Stimulated activated CD8-positive, alpha-beta memory T cell treated with anti-CD3 and anti-CD28 coated beads, Interleukin-7, amount 100 ng/mL, for 1 hour (primary cell): ENCODE results near the gene GREB1L.
"Not testable (repeated sequence)": the region's sequence is repeated elsewhere in the genome, so short reads cannot be mapped to it uniquely, and the experiment has no call there.

Source experiments
- DNase-seq, 2 donors: peaks; one replicate each; pipeline ENCODE4 v3.0.0-alpha.2; 2020; ENCODE audit warnings: low read depth in 2 of 2

Gene GREB1L

DNA sequence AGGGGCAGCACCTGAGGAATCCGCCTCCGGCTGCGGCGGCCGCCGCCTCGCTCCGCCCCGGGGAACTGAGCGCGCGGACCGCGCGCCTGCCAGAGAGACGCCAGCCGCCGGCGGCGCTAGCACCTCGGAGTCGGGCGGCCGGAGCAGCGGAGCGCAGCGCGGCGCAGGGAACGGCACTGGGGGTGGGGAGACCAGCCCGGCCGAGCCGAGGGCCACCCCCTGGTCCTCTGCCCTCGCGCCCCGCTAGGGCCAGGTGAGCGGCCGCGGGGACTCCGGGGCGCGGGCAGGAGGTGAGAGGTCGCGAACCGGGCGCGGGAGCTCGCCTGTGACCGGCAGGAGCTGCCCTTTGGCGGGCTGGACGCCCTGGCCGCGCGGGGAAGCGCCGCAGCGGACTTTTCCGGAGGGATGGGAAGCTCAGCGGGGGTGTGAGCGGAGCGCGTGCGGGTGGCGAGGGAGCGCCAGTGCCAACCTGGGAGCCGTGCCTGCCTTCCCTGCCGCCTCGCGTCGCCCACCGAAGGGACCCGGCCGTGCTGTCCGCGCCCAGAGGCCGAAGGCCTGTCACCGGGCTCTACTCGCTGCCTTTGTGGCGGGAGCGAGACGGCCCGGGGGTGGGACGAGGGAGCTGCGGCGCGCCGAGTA, at the start of gene GREB1L:
Gene GREB1L (plus strand): TSS at position 92 of the 639 bp plus-strand sequence. CDS start 141,287 bp downstream, outside the sequence.
- DNase-seq = no peak

DNA sequence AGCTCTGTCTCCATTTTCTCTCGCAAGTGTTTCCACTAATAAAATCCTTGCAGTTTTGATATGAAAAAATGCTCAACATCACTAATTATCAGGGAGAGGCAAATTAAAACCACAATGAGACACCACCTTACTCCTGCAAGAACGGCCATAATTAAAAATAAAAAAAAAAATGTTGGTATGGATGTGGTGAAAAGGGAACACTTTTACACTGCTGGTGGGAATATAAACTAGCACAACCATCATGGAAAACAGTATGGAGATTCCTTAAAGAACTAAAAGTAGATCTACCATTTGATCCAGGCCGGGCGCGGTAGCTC, 49.8 kb upstream of the GREB1L start:
- no peak for DNase-seq

DNA sequence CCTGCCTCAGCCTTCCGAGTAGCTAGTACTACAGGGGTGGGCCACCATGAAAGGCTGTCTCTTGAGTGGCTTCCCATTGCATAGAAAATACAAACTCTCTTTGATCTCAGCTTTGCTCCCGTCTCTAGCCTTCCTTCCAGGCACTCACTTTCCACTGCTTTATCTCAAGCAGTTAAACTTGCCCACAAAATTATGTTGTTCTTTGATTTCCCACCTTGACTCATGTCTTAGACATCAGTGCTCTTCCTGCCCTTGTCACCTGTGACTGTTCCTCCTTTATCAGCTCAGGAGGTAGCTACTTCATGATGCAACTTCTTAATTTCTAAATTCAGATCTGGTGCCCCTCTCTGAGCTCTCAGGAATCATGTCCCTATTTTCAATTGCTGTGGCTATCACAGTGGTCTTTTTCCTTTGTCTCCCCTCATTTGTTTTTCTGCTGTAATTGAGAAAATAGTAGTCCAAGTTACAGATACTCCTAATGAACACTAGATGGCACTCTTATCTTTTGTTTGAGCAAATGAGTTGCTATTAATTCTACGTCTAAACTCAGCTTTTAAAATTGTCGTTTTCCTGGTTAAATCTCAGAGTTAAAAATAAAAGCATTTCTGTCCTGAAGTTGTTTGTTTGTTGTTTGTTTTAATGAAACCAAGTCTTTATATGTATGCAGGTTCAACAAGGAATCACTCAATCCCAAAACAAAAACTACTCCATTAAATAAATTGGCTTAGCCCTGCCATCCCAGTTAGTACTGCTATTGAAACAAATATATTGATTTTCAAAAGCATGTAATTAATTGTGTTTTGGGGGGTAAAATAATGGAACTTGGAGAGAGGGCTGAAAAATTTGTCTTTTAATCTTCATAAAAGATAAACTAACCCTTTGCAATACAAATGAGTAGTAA, 46.9 kb upstream of the GREB1L start:
- no peak for DNase-seq

DNA sequence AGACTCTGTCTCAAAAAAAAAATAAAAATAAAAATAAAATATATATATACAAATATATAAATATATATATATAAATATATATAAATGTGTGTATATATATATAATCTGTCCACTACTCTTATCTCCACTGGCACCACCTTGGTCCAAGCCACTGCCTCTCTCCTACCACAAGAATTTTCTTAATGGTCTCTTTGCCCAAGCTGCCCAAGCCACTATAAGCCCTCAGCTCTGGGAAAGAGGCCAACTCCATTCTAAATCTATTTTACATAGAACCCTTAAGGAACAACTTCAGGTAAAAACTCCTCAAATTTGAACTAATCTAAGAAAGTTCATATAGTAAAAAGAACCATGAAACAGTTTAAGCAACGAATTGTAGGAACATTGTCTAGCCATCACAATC, 45.6 kb upstream of the GREB1L start:
- no peak for DNase-seq

DNA sequence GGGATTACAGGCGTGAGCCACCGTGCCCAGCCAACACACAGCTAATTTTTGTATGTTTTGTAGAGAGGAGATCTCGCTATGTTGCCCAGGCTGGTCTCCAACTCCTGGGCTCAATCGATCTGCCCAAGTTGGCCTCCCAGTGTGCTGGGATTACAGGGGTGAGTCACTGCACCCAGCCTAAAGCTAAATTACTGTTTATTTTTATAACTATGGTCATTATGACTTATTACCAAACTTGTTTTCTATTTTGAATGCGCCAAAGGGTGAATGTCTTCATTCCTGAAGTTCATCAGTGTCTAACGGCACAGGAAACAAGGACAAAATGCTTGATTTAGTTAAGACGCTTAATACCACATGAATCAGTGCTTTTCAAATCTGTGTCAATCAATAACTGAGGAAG, 38.9 kb upstream of the GREB1L start:
- DNase-seq = no peak

DNA sequence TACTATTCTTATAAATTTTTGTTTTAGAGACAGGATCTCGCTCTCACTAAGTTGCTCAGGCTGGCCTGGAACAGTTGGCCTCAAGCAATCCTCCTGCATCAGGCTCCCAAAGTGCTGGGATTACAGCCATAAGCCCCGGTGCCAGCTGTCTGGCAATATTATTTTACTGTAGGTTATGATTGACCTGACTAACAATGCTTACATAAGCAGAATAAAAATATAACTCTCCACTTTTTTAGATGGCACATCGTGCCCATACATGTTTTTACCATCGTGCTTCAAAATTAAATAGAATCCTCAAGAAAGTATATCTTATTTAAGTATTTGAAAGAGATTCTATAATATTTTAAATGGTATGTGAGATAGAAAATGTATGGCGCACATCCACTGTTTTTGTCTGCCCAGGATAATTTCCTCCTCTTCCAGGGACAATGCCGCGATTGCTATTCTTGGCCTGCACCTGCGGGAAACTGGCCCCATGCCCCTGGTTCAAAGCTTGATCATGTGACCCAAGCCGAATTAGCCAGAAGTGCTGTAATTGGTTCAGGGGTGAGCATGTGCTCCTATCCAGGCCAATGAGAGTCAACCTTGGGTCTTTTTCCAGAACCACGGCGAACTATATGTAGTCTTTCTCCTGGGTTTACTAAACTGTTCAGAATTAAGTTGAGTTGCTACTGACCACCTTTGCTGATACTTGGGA, 38.3 kb upstream of the GREB1L start:
- DNase-seq = no peak

DNA sequence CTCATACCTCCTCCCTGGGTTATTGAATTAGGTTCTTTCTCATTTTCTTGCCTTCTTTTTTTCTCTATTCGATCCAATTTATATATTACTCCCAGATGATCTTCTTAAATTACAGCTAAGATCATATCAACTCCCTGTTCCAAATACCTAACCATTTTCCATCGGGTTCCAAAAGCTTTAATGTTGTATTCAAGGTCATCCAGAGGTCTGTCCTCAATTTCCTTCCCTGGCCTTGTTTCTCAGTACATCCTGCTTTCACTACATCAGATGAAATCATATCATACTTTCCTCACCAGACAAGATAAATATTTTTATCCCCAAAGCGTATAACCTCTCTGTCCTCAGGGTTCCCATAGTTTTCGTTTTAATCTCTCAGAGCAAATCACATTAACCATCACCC, 36.3 kb upstream of the GREB1L start:
- DNase-seq = no peak

DNA sequence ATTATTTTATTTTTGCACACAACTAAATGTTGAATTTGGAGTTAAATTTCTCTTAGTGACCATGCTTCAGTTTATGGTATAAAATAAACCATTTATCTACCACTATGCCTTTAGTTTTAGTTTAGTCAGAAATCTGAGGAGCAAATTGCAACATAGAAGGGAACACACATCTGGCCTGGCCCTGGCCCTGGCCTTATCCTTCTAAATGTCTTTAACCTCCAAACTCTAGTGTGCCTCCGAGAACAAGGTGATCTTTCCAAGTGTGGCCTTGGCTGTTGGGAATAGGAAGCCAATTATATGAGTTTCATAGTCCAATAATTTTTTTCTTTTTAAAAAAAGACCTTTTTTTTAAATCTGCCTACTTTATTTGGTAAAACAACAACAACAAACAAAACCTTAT, 31.8 kb upstream of the GREB1L start:
- DNase-seq = no peak

DNA sequence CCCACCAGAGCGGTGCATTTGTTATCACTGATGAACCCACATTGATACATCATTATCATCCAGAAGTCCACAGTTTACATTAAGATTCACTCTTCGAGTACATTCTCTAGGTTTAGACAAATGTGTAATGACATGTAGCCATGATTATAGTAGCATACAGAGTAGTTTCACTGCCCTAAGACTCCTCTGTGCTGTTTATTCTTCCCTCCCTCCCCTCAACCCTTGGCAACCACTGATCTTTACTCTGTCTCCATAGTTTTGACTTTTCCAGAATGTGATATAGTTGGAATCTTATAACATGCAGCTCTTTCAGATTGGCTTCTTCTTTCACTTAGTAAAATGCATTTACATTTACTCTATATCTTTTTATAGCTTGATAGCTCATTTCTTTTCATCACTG, 31.2 kb upstream of the GREB1L start:
- DNase-seq = no peak

DNA sequence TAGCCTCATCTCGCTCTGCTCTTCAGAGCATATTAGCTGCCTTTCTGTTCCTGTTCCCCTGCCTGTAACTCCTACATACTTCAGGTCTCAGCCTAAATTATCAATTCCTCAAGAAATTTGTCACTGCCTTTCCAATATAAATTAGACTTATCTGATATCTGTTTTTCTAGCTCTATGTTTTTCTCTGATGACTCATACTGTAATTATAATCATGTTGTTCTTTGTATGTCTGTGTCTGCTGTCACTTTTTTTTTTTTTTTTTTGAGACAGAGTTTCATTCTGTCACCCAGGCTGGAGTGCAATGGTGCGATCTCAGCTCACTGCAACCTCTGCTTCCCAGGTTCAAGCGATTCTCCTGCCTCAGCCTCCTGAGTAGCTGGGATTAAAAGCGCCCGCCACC, 27.6 kb upstream of the GREB1L start:
- not testable (repeated sequence) for DNase-seq

DNA sequence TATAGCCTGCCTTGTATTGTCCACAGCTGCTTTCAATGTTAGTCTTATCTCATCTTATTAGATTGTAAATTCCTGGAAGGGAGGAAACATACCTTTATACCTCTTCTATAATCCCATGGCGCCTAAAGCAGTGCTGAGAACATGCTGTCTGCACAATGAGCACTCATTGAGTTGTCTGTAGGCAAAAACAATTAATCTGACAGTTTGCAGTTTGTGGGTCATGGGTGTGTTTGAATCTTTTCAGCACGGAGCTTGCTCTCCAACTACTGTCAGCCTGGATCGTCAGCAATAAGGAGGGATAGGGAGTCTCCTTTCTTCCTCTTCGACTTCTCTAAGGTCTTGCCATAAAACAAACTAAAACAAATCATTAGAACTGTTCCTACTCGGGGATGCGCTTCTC, 26.5 kb upstream of the GREB1L start:
- no peak for DNase-seq

DNA sequence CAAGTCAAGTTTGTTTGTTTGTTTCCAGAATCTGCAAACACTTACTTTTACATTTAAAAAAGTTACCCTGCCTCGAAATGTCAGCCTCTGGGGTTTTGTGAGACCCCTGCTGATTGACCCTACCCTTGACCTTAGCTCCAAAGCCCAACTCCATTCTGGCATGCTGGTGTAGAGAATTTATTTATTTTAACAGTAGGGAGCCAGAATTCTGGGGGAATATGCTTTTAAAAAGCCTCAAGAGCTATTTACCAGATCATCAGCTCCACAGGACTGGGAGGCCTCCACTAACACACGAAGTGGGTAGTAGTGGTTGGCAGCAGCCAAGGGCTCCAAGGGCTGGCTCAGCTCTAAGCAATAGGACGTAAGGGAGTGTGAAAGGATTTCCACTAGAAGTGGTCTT, 23.2 kb upstream of the GREB1L start:
- no peak for DNase-seq

DNA sequence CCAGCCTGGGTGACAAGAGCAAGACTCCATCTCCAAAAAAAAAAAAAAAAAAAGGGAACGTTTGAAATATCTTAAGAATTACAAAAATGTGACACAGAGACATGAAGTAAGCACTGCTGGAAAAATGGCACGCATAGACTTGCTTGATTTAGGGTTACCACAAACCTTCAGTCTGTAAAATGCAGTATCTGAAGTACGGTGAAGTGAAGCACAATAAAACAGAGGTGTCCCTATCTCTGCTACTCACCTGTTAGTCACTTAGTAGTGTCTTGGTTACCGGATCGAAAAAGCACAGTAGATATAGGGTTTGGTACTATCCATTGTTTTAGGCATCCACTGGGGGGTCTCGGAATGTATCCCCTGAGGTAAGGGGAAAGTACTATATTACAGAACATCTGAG, 11.6 kb upstream of the GREB1L start:
- DNase-seq = no peak

DNA sequence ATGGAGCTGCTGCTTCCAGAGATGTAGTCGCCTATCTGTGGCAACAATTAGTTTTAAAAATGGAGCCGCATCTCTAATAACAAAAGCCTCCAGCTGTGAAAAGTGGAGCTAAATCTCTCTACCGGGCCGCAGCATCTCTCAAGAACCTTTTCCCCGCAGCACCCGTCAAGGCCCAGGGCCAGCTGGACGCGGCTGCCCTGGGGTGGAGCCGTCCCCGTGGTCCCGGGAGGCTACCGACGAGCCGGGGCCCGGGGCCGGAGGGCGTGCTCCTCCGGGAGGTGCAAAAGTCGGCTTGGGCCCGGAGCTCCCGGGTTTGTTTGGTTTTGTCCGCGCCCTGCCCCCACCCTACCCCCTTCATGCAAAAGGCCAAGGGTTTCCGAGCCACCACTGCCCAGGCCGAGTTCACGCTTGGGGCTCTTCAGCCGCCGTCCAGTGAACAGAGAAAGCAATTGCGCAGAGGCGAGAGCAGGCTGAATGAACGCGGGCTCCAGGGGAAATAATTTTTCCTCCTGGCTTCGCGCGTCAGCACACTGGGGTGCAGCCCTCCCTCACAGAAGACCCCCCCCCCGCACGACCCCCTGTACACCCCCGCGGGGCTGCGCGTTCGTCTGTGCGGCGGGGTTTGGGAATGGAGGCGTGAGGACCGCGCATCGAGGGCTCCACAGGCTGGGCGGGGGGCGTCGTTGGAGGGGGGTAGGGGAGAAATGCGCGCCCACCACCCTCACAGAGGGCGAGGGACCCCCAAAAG, 557 bp upstream of the GREB1L start:
- DNase-seq = no peak

DNA sequence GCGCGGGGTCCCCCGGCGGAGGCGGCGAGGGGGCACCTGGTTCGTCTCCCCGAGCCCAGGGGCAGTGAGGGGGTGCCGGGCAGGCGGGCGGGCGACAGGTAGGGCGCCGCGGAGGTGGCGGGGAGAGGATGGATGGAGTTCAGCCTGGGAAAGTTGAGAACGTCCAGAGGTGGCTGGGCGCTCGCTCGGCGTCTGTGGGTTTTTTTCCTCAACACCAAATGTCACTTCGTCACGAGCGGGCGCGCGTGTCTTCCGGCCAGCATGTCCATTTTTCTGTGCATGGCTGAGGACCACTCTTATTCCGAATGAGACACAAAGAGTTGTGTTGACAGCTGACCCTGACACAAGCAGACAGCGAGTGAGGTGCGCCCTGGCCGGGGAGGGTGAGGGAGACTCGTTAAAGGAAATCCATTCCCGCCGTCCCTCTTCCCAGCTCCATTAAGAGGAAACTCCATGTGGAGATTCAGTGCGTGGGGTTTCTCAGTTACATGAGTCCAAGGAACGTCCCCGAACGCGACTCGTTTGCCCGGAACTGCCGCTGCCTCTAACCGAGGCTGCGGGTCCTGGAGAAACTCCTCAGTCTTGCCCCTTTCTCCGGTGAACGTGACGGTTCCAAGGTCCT, 859 bp downstream of the GREB1L start:
- DNase-seq = no peak

DNA sequence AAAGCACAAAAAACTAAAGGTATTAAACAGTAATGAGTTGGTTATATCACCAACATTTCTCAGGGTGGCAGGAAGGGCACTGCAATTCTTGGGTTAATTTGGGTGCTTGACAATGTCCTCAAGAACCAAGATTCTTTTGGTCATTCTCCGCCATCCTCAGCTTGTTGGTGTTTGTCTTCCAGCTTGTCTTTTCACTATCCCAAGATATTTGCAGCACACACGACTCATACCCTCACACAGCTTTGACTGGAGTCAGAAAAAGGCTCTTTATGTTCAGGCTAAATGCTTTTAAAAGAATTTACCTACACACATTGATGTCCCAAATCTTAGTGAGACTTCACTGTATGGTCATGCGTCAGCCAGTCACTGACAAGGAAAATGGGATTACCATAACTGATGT, 12.5 kb downstream of the GREB1L start:
- DNase-seq = no peak

DNA sequence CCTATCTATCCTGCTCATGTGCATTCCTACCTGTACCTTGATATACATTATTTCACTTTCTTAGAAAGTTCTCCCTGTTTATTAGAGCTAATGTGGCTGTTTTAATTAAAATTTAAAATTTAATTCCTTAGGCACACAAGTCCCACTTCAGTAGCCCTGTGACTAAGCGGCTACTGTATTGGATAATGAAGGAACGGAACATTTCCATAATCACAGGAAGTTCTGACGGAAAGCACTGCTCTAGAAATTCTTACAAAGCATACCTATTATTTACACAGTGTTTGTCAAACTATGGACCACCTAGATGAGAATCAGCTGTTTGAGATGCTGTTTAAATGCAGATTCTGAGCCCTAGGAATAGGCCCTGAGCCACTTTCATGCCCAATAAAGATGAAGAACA, 13.2 kb downstream of the GREB1L start:
- no peak for DNase-seq

DNA sequence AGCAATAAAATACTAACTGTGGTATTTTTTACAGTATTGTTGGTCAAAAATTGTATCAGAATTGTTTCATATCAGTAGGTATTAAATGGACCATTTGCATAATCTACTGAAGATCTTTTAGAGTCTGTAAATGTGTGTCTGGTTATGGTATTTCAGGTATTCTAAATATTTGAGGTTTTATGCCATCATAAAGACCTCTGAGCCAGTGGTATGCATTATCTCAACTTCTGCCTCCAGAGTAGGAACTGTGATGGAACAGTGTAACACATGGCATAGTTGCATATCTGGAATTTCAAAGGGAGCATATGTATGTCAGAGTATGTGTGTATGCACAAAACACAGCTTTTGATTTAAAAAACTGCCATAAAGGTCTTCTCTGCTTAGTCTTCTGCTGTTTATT, 15.4 kb downstream of the GREB1L start:
- no peak for DNase-seq

DNA sequence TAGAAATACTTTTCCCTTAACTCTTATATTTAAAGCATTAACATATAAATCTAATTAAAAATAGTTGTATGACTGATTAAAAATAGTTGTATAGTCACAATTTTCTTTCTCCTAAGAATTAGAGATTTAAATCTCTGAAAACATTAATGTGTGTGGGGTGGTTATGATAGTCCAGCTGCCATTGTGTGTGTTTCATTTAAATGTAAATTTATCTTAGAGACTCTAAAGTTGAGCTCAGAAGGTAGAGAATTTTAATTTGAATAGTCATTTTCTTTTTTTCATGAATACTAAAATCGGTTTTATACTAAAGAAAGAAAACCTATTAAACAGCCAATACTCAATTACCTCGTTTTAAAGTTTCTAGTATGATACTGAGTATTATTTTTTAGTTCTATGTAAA, 18.6 kb downstream of the GREB1L start:
- DNase-seq = no peak

DNA sequence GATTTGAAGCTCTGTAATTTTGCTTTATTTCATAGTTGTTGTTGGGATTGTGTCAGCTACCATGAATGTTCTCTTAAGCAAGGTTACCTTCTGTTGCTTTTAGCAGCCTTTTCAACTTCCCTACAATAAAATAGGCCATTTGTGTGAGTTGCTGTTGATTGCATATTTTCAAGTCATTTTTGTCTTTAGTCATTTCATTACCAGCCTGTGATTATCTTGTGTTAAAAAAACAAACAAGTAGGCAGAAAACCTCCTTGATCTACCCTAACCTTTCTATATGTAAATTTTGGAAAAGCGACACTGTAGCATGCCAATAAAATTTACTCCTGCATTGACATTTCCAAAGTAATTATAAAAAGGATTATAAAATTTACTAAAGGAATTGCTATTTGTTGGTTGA, 19.3 kb downstream of the GREB1L start:
- no peak for DNase-seq

DNA sequence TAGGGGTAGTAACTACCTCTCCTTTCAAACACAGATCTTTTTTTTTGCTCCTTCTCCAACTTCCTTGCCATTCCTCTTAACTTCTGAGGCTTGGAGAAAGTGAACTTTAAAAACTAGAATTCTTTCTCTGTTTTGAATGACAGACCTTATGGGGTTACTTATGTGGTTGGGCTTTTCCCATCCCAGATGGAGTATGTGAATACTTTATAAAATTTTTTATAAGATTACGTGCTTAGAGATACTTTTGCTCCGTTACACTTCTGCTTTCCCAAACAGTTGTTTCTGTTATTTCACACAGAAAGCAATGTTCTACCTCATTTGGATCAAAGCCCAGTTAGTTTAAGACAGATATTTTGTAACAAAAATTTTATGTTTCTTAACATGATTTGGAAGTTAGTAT, 20.2 kb downstream of the GREB1L start:
- no peak for DNase-seq

DNA sequence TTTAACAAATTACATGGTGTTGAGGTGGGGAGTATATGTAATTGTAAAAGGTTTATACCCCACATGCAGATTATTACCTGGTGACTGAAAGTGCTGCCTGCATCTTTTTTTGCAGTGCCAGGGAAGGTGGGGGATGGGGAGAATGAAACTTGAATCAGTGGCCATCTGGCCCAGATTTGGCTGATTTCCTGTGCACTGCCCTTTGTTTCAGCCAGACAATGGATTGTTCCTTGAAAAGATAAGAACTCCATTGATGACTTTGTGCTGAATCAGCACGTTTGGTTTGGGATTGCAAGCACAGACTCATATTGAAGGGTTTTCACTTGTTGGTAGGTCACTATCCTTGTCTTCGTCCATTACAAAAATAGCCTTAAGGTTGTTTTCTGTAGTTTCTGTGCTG, 20.9 kb downstream of the GREB1L start:
- no peak for DNase-seq
